HG03442 (cell line): ENCODE data around the gene RPGRIP1.
"Not testable (repeated sequence)": the region's sequence is repeated elsewhere in the genome, so short reads cannot be mapped to it uniquely, and the experiment has no call there.

Source experiments
- ATAC-seq: cut with Tn5 transposase; IDR thresholded peaks from one replicate; pipeline ENCODE4 v1.9.1; 2021; ENCODE audit warnings: mild to moderate bottlenecking, moderate library complexity; ENCODE audit not compliant: unreplicated experiment

The RPGRIP1 gene

DNA sequence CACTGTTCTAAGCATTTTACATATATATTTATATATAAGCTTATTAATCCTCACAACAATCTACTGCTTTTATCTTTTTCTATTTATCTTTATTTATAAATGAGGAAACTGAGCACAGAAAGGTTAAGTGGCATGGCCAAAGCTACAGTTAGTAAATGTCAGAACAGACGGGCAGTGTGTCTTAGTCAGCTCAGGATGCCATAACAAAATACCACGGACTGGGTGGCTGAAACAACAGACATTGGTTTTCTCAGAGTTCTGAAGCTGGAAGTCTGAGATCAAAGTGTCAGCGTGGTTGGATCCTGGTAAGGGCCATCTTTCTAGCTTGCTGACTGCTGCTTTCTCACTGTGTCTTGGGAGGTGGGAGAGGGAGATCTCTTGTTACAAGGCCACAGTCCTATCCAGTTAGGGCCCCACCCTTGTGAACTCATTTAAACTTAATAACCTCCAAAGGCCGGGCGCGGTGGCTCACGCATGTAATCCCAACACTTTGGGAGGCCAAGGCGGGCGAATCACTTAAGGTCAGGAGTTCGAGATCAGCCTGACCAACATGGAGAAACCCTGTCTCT, 19.8 kb downstream of the RPGRIP1 start:
- no peak for ATAC-seq

DNA sequence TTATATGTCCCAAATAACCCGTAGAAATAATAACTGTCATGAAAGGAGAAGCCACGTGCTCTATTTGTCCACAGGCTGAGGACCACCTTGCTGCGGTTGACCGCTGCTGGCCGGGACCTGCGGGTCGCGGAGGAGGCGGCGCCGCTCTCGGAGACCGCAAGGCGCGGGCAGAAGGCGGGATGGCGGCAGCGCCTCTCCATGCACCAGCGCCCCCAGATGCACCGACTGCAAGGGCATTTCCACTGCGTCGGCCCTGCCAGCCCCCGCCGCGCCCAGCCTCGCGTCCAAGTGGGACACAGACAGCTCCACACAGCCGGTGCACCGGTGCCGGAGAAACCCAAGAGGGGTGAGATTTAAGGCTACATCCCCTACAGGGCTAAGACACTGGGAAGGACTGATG, 21.0 kb downstream of the RPGRIP1 start:
- no peak for ATAC-seq

DNA sequence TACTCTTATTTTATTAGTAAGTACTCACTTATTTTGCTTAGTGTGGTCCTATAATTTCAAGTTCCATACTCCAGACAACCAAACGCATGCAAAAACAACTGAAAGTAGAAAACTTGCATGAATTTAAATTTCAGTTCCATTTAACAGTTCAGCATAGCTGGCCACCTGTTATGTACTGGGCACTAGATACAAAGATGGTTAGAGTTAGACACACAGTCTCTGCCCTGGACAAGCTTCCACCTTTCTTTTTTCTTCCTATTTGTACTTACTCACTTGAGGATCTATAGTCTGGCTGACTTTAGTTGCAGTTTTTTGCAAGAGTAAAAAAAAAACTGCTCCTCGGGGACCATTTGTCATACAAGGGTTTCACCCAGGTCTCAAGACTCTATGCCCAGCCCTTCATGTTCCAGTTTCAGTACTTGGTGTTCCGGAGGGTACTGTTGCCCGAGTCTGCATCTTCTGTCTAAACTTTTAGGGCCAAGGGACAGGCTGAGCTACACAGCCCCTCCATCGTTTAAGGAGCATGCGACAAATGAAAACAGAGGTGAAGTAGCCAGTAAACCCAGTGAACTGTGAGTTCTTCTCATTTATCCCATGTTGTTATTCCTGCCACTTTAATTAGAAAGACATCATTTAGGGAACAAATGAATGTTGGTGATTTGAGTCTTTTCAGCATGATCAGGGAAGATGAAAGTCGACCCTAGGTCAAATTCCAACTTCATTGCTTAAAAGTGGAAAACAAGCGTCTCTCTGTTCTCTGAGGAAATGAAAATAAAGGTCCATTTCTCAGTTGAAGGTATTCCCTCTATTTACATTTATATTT, 22.3 kb downstream of the RPGRIP1 start:
- no peak for ATAC-seq

DNA sequence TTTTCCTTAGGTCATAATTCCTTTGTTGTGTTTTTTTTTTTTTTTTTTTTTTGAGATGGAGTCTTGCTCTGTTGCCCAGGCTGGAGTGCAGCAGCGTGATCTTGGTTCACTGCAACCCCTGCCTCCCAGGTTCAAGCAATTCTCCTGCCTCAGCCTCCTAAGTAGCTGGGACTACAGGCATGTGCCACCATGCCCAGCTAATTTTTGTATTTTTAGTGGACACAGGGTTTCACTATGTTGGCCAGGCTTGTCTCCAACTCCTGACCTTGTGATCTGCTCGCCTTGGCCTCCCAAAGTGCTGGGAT, 22.9 kb downstream of the RPGRIP1 start:
- ATAC-seq: not testable (repeated sequence)

DNA sequence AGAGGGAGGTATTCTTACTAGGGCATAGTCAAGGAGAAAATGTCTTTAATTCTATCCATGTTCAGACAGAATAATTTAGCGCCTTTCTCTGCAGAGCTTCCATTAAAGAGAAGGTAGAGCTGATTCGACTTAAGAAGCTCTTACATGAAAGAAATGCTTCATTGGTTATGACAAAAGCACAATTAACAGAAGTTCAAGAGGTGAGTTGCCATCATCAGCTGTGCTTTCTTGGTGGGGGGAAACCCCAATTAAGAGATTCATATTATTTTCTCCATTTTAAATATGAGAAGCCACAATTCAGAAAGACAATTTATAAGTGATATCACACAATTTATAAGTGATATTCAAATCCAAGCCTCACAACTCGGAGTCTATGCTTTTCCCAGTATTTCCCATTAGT, 27.8 kb downstream of the RPGRIP1 start:
- no peak for ATAC-seq

DNA sequence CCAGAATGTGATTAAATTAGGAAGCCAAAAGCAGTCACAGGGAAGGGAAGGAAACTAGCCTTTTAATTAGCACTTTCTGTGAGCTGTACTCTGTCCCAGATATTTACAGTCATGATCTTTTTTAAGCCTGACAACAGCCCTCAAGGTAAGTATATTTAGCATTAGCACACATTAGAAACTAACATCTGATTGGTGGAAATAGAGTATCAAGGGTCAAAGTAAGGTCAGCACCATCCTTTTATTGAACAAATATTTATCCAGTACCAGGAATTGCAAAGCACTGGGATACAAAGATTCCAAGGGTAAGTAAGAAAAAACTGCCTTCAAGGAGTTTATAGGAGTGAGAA, 28.2 kb downstream of the RPGRIP1 start:
- ATAC-seq: peak; percentile 24

DNA sequence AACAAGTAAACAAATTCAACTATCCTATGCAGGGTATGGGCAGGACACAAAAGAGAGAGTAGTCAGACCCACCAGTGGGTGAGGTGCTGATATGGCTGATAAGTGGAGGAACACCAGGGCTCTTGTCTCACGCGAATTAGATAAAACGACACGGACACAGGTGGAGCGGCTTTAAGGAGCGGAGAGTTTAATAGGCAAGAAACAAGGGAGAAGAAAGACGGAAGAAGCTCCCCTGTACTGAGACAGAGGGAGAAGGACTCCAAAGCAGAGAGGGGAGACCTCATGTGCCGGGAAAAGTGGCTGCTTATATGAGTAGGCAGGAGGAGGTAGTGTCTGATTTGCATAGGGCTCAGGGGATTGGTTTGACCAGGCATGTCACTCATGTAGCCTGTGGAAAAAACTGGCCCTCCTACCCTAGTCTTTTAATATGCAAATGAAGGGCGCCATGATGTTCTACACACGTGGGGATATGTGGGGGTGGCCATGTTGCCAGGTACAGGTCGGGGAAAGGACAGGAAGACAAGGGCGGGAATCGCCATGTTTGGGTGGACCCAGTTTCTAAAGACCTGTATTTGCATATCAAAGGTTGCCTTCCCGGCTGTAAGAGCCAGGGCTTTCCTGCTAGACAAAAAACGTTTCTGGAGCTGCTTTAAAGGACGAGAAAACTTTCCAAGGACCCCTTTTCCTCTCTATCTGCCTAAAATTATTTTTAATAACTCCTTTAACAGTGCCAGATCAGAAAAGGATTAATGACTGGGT, 28.8 kb downstream of the RPGRIP1 start:
- peak; percentile 82 for ATAC-seq

DNA sequence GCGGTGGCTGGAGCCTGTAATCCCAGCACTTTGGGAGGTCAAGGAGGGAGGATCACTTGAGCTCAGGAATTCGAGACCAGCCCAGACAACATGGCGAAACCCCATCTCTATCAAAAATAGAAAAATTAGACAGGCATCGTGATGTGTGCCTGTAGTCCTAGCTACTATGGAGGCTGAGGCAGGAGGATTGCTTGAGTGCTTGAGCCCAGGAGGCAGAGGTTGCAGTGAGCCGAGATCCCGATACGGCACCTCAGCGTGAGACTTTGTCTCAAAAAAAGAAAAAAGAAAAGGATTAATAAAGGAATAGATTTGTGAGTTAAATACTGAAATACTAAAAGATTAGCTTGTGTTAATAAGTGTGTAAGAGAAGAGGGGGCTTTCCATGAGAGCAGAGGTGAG, 29.4 kb downstream of the RPGRIP1 start:
- no peak for ATAC-seq

DNA sequence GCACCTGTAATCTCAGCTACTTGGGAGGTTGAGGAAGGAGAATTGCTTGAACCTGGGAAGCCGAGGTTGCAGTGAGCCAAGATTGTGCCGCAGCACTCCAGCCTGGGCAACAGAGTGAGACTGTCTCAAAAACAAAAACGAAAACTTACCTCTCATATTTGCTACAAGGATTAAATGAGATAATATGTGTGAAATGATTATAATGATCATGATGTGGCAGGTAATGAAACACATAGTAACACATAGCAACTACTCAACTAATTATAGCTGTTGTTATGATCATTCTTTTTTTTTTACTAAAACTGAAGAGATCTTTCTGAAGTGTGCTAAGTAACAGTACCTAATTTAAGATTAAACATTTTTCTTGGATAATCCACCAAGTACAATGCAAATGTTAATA, 30.1 kb downstream of the RPGRIP1 start:
- ATAC-seq: no peak

DNA sequence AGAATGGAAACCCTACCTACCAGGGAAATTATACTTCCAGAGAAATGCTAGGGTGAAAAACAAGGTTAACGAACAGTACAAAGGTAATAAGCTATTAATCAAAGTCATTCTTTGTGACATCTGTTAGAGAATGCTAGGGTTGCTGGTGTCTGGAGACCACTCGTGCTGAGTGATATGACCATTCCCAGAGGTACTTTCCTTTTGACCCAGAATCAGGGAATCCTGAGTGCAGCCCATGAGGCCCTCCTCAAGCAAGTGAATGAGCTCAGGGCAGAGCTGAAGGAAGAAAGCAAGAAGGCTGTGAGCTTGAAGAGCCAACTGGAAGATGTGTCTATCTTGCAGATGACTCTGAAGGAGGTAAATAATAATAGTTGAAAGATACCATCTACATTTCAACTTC, 31.7 kb downstream of the RPGRIP1 start:
- no peak for ATAC-seq

DNA sequence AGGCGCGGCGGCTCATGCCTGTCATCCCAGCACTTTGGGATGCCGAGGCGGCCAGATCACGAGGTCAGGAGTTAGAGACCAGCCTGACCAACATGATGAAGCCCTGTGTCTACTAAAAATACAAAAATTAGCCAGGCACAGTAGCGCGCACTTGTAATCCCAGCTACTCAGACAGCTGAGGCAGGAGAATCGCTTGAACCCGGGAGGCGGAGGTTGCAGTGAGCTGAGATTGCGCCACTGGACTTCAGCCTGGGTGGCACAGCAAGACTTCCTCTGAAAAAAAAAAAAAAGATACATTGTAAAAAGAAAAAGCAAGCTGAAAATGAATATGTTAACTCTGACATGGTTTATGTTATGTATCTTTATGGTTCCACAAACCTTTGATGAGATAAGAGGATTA, 33.6 kb downstream of the RPGRIP1 start:
- no peak for ATAC-seq

DNA sequence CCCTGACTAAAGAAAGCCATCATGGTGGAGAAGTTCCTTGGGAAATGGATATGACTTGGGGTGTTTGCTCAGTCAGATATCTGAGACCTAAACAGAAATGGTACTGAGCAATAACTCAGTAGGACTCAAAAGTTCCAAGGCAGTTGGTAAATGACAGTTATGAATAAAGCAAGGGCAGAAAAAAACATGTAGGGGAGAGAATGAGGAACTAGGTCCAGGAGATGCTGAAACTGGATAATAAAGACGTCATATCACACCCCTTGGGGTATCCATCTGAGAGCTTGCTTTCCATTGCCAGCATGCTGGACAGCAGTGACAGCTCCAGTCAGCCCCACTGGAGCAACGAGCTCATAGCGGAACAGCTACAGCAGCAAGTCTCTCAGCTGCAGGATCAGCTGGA, 37.5 kb downstream of the RPGRIP1 start:
- ATAC-seq: no peak

DNA sequence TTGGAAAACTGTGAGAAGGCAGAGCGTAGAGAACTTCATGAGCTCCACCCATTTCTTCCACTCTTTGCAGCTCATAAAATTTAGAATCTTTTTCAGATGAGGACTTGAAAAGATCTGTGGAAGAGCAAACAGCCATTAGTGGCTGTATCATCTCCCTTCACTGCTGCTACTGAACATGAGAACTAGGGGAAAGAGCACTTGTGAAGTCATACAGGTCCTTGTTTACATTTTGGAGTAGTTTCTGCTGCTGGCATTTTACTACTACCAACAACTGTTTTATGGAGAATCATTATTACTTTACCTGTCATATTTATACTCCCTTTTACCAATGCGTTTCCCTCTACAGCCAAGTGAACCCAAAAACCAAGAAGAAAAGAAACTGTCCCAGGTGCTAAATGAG, 41.0 kb downstream of the RPGRIP1 start:
- ATAC-seq: no peak

DNA sequence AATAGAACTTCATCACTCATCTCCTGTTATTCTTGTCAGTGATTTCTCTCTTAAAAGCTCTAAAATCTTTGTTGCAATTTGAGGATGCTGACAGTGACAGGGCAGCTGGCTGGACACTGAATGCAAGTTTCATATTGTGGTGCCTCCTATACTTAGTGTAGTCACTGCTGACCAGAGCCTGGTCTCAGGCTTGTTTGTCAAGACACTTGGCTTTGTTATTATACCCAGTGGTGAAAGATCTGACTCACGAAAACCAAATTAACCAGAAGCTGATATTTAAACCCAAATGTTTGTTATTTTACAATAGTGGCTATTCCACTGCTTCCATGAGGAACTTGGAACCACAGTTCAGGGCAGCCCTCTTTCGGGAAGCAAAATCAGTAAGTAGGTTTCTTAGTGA, 42.8 kb downstream of the RPGRIP1 start:
- no peak for ATAC-seq

DNA sequence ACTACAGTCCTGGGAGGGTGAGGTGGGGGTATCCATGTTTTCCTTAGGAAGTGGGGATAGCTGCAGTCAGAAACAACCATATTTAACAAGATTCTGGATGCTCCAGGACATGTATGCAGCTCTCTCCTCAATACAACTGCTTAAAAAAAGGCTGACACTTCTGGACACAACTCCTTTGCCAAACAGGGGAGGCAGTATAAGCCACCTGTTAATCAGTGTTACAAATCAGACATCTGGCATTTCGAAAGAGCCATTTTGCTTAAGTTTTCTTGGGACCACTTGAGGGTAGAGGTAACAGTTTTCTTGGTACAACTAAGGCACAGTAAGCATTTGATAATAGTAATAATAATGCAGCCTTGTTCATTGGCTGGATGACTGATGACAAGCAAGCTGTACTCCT, 47.1 kb downstream of the RPGRIP1 start:
- no peak for ATAC-seq
